Tibial artery (tissue), 4 donors: ENCODE data around the gene CUX1.

Experiments
- DNase-seq, 2 donors: peaks; one replicate each; pipeline ENCODE4 v3.0.0-alpha.2; 2019
- H3K27ac ChIP-seq, 2 donors: fragments of 200-600 bp; sonication (generic) in 1 of 2; 1 replicate in 1 of 2; 2 replicates in 1 of 2; pipeline ENCODE4 v1.5.1; 2018 to 2019; ENCODE audit warnings: mild to moderate bottlenecking in 1 of 2
- H3K27me3 ChIP-seq, 2 donors: fragments of 200-600 bp; sonication (generic) in 1 of 2; one replicate each; pipeline versions ENCODE4 v1.5.1 to v1.6.0; 2016 to 2019
- H3K36me3 ChIP-seq, 3 donors: fragments of 200-600 bp; sonication (generic) in 2 of 3; one replicate each; pipeline ENCODE4 v1.5.1; 2016 to 2019; ENCODE audit warnings: mild to moderate bottlenecking in 2 of 3
- H3K4me1 ChIP-seq, 4 donors: fragments of 200-600 bp; sonication (generic) in 2 of 4; 1 replicate in 3 of 4; 2 replicates in 1 of 4; pipeline ENCODE4 v1.5.1; 2016 to 2019
- H3K4me3 ChIP-seq, 2 donors: fragments of 200-600 bp; sonication (generic) in 1 of 2; 1 replicate in 1 of 2; 2 replicates in 1 of 2; pipeline ENCODE4 v1.5.1; 2018 to 2019; ENCODE audit warnings: mild to moderate bottlenecking in 2 of 2
- H3K9me3 ChIP-seq, 3 donors: fragments of 200-600 bp; sonication (generic) in 1 of 3; one replicate each; pipeline ENCODE4 v1.5.1; 2016 to 2019
- CTCF ChIP-seq, 2 experiments: fragments of 200-600 bp in 1 of 2; fragments of 450-650 bp in 1 of 2; IDR thresholded peaks; one replicate each; pipeline ENCODE4 v1.5.1; 2017 to 2019; ENCODE audit warnings: antibody characterized with exemption in 2 of 2, mild to moderate bottlenecking in 1 of 2, moderate library complexity in 1 of 2
- intact Hi-C: fragments of 100-400 bp; cut with DNase I; formaldehyde crosslinking; loops from one replicate; pipeline ENCODE4 v1.15.0; 2023; ENCODE audit warnings: low total_unique reads

Gene CUX1

GRCh38 chr7:102271158-102271798, 453.9 kb downstream of the CUX1 start:
- Histone ChIP-seq H3K36me3 (no peaks in the 10 kb centered on the region), H3K4me1 (peaks cover 0 to 7% (median 5%) of the 10 kb centered on the region in 4 donors), H3K27ac (no peak overlapping the region), H3K9me3 (no peaks in the 10 kb centered on the region), H3K27me3 (no peaks in the 10 kb centered on the region), H3K4me3 (no peak overlapping the region)
- DNase-seq, result no peak
- no peak for TF ChIP-seq CTCF (IDR thresholded peaks at IDR 0.05)
- intact Hi-C loops, result no loop called here

DNA sequence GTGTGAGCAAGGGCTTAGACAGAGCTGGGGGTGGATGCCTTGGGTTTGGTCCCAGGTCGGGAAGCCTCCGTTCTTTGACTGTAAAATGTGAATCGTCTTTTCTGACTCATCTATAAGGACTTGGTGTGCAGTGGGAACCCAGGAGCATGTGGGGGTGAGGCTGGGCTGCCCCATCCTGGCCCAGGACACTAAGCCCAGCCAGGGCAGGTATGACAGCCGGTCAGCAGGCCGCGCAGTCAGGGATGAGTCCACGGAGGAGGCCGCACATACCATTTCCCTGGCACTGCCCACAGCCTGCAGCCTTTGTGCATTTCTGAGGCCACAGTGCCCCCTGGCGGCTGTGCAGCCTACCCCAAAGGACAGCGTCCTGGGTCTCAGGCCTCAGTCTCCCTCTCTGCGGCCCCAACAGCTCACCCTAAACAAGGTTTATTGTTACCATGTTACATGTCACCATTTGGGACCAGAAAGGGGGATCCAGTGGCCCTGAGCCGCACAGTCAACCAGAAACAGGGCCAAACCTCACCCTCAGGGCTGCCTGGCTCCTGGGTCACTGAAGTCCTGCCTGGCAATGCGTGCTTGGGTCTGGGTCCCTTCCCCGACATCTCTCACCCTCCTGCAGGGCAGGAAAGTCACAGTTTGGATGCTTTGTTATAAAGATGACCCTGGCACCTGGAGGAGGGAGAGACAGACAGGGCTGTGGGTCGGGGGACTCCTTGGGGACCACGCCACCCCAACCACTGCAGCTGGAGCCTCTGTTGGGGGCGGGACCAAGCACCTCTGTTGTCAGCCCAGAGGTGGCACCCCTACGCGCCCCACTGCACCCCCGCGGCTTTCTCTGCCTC, 454.9 kb downstream of the CUX1 start:
- H3K36me3 ChIP-seq, result no peaks in the 10 kb centered on the region
- H3K9me3 ChIP-seq, result no peaks in the 10 kb centered on the region
- no peak overlapping the region for H3K4me3 ChIP-seq
- H3K4me1 ChIP-seq, result peaks cover 0 to 7% (median 5%) of the 10 kb centered on the region in 4 donors
- intact Hi-C loops, result loop anchor here (2.0 kb wide), 1 partner anchor 729 kb away; no protein-coding TSS in a partner anchor
- H3K27me3 ChIP-seq, result no peaks in the 10 kb centered on the region
- TF ChIP-seq CTCF (IDR thresholded peaks at IDR 0.05), result peak; percentile 81 to 92
- peak; percentile 73 to 84 for DNase-seq
- no peak overlapping the region for H3K27ac ChIP-seq

GRCh38 chr7:102272917-102273748, 455.7 kb downstream of the CUX1 start:
- no peak overlapping the region for H3K4me3 ChIP-seq
- TF ChIP-seq CTCF (IDR thresholded peaks at IDR 0.05), result no peak
- intact Hi-C loops, result loop anchor here (2.0 kb wide), 1 partner anchor 730 kb away; no protein-coding TSS in a partner anchor
- H3K4me1 ChIP-seq, result peaks cover 0 to 7% (median 5%) of the 10 kb centered on the region in 4 donors
- H3K36me3 ChIP-seq, result no peaks in the 10 kb centered on the region
- H3K9me3 ChIP-seq, result no peaks in the 10 kb centered on the region
- DNase-seq, result no peak
- no peak overlapping the region for H3K27ac ChIP-seq
- no peaks in the 10 kb centered on the region for H3K27me3 ChIP-seq

GRCh38 chr7:102273749-102274712, 456.6 kb downstream of the CUX1 start:
- intact Hi-C loops, result loop anchor here (2.0 kb wide), 1 partner anchor 731 kb away; no protein-coding TSS in a partner anchor
- Histone ChIP-seq H3K36me3 (no peaks in the 10 kb centered on the region), H3K9me3 (no peaks in the 10 kb centered on the region), H3K27ac (no peak overlapping the region), H3K27me3 (no peaks in the 10 kb centered on the region), H3K4me1 (peaks cover 0 to 7% (median 5%) of the 10 kb centered on the region in 4 donors), H3K4me3 (no peak overlapping the region)
- no peak for DNase-seq
- TF ChIP-seq CTCF (IDR thresholded peaks at IDR 0.05), result no peak
